ENCODE measurements around the gene TLE3. TPM values are rescaled to one million over a fixed set of nuclear protein-coding genes. Genes with fewer than 3 reads are reported as not detected.

The TLE3 gene
- total RNA-seq, 1 experiment from 2014 or later: 98.2 TPM

- Histone ChIP-seq H3K9ac (ENCODE audit: extremely low read depth, insufficient read length, low read length) (peak overlapping the region; percentile 25), H3K79me2 (ENCODE audit: insufficient read depth, low read length) (no peaks in the 10 kb centered on the region; the same call in 1 of the 2 replicates), H2BK20ac (ENCODE audit: low read depth, low read length, poor library complexity, severe bottlenecking) (no peak overlapping the region), H3K27ac (ENCODE audit: insufficient read length, low read depth, low read length) (no peak overlapping the region), H2BK15ac (ENCODE audit: low read depth, low read length) (no peak overlapping the region), H3T11ph (ENCODE audit: low read length) (no peak overlapping the region), H4K91ac (ENCODE audit: insufficient read length, low read depth, low read length) (no peak overlapping the region), H3K14ac (ENCODE audit: insufficient read depth, low read length) (peak overlapping the region; percentile 94), H2BK120ac (ENCODE audit: low read depth, low read length, poor library complexity, severe bottlenecking) (no peak overlapping the region), H3K9me3 (ENCODE audit: control insufficient read depth, low read depth, low read length) (no peaks in the 10 kb centered on the region), H3K4ac (ENCODE audit: low read depth, low read length) (no peak overlapping the region), H4K20me1 (ENCODE audit: control insufficient read depth, insufficient read depth, insufficient read length) (no peaks in the 10 kb centered on the region), H3K23me2 (ENCODE audit: insufficient read length, low read depth, low read length, poor library complexity, severe bottlenecking) (peaks cover 29% of the 10 kb centered on the region), H2AFZ (ENCODE audit: low read length) (no peak overlapping the region), H4K5ac (ENCODE audit: insufficient read length, low read depth, low read length) (no peak overlapping the region), H3K4me1 (ENCODE audit: insufficient read depth, low read length) (peaks cover 5% of the 10 kb centered on the region; the same call in 1 of the 2 replicates), H3K79me1 (ENCODE audit: insufficient read depth, low read depth, low read length, poor library complexity, severe bottlenecking) (no peaks in the 10 kb centered on the region), H3K23ac (ENCODE audit: insufficient read length, low read depth, low read length) (no peak overlapping the region), H3K18ac (ENCODE audit: insufficient read length, low read depth, low read length) (peak overlapping the region; percentile 91), H3K56ac (ENCODE audit: insufficient read length, low read depth, low read length) (no peak overlapping the region), H4K8ac (replicated peaks; ENCODE audit: insufficient read length, low read depth, low read length) (no peak overlapping the region), H2BK5ac (ENCODE audit: insufficient read length, low read length) (no peak overlapping the region), H2BK12ac (ENCODE audit: insufficient read length, low read depth, low read length) (no peak overlapping the region), H3K4me2 (ENCODE audit: insufficient read depth, insufficient read length, low read length) (peak overlapping the region; percentile 86), H2AK5ac (ENCODE audit: insufficient read length, low read length) (no peak overlapping the region), H3K27me3 (ENCODE audit: insufficient read depth, low read length) (no peaks in the 10 kb centered on the region; the same call in 1 of the 2 replicates)
- H3K36me3 Mint-ChIP-seq (ENCODE audit: insufficient read depth in 1 of 3, low read depth in 3 of 3): peaks cover 3 to 10% (median 7%) of the 10 kb centered on the region in 3 experiments; a peak in 5 of 7 replicates
- peak overlapping the region; percentile 99; a peak in 6 of 7 replicates for H3K27ac Mint-ChIP-seq
- peaks cover 2% of the 10 kb centered on the region in 2 experiments; a peak in 2 of 5 replicates for H3K9me3 Mint-ChIP-seq
- DNase-seq: peak; percentile 99
- TF ChIP-seq CTCF (conservative IDR thresholded peaks at IDR 0.05): no peak
- peaks cover 38% of the 10 kb centered on the region for H3K27me3 Mint-ChIP-seq (ENCODE audit: low read depth)
- H3K4me3 Mint-ChIP-seq: peak overlapping the region; percentile 92 to 93
- WGBS (ENCODE audit: extremely low coverage, insufficient read length, low lambda C conversion rate): no CpG with 5 or more reads among the region's 69 CpGs
- peaks cover 42 to 45% of the 10 kb centered on the region in 2 experiments for H3K4me1 Mint-ChIP-seq
Measured at GRCh38 chr15:70099167-70099966, 1.6 kb upstream of the TLE3 start.

Data from H9 (cell line).